Endothelial cell of umbilical vein (primary cell): ENCODE data around the gene PFKFB4. TPM values are rescaled to one million over a fixed set of nuclear protein-coding genes. Genes with fewer than 3 reads are reported as not detected.

ENCODE experiments used
- BruUV-seq: library from RNA; stranded (reverse); fragments of 400-500 nt; replicated peaks from 2 replicates; lab custom pipeline; 2021; lab: Mats Ljungman, UMichigan
- CTCF ChIA-PET: fragments of 300-600, 350-600 bp; sonication (Branson Sonifier 250); formaldehyde crosslinking; loops from one replicate; lab custom pipeline; 2021; ENCODE audit warnings: antibody characterized with exemption, inconsistent platforms; lab: Charles Lee
- POLR2A ChIA-PET: fragments of 300-600, 350-600 bp; sonication (Branson Sonifier 250); formaldehyde crosslinking; loops from one replicate; lab custom pipeline; 2021; ENCODE audit warnings: antibody characterized with exemption, inconsistent platforms; lab: Charles Lee
- DNase-seq: peaks from one replicate; pipeline ENCODE4 v3.0.0-alpha.2; 2011; ENCODE audit warnings: low read depth, low spot score
- FAIRE-seq: peaks from 2 replicates; lab custom pipeline; 2011; peaks lifted over from hg19 to GRCh38; lab: Jason Lieb, UNC
- H2AFZ ChIP-seq: 2 replicates; pipeline ENCODE4 v1.6.0; 2012; ENCODE audit warnings: low read depth, low read length, control low read depth, inconsistent platforms
- H3K27ac ChIP-seq: 2 replicates; pipeline ENCODE4 v1.5.1; 2011; ENCODE audit warnings: low read depth, mild to moderate bottlenecking, control low read depth, low read length, moderate library complexity; ENCODE audit not compliant: insufficient read depth
- H3K27me3 ChIP-seq, 2 experiments: 2 replicates each; pipeline versions ENCODE4 v1.6.0 to v1.6.1; 2011; ENCODE audit warnings: low read length in 2 of 2, mixed read lengths in 1 of 2; ENCODE audit not compliant: control insufficient read depth in 2 of 2, insufficient read depth in 2 of 2
- H3K36me3 ChIP-seq, 2 experiments: 2 replicates in 1 of 2; 3 replicates in 1 of 2; pipeline ENCODE4 v1.5.1; 2011; ENCODE audit warnings: low read length in 2 of 2, mild to moderate bottlenecking in 1 of 2, moderate library complexity in 1 of 2; ENCODE audit not compliant: control insufficient read depth in 2 of 2, insufficient read depth in 2 of 2; ENCODE audit errors: extremely low read depth in 1 of 2
- H3K4me1 ChIP-seq: 3 replicates; pipeline ENCODE4 v1.5.1; 2011; ENCODE audit warnings: mild to moderate bottlenecking, low read length; ENCODE audit not compliant: control insufficient read depth, insufficient read depth; ENCODE audit errors: extremely low read depth
- H3K4me2 ChIP-seq: 2 replicates; pipeline ENCODE4 v1.6.1; 2011; ENCODE audit warnings: low read length, control low read depth, mixed read lengths; ENCODE audit not compliant: insufficient read depth
- H3K4me3 ChIP-seq, 3 experiments: fragments of 200-600 bp in 1 of 3; sonication (generic), shearing (Covaris generic) in 1 of 3; replicated peaks in 1 of 3; 2 replicates each; pipeline ENCODE4 v1.5.1; 2011 to 2016; ENCODE audit warnings: control low read depth in 3 of 3, low read length in 3 of 3, mild to moderate bottlenecking in 2 of 3, inconsistent platforms in 1 of 3, low read depth in 1 of 3, moderate library complexity in 1 of 3; ENCODE audit not compliant: insufficient read depth in 1 of 3
- H3K79me2 ChIP-seq: 2 replicates; pipeline ENCODE4 v1.6.0; 2012; ENCODE audit warnings: low read length, inconsistent platforms; ENCODE audit not compliant: control insufficient read depth, insufficient read depth
- H3K9ac ChIP-seq: replicated peaks from 2 replicates; pipeline ENCODE3; 2011; ENCODE audit warnings: low read length, control low read depth; ENCODE audit not compliant: insufficient read depth; ENCODE audit errors: extremely low read depth
- H3K9me1 ChIP-seq: replicated peaks from 3 replicates; pipeline ENCODE4 v1.6.0; 2011; ENCODE audit warnings: mild to moderate bottlenecking, low read length; ENCODE audit not compliant: control insufficient read depth, insufficient read depth; ENCODE audit errors: extremely low read depth
- H3K9me3 ChIP-seq: replicated peaks from 2 replicates; pipeline ENCODE4 v1.5.1; 2012; ENCODE audit warnings: low read length, inconsistent platforms; ENCODE audit not compliant: control insufficient read depth, insufficient read depth
- H4K20me1 ChIP-seq: replicated peaks from 2 replicates; pipeline ENCODE3; 2011; ENCODE audit warnings: mild to moderate bottlenecking, low read length; ENCODE audit not compliant: control insufficient read depth, insufficient read depth; ENCODE audit errors: extremely low read depth
- EZH2 ChIP-seq: IDR thresholded peaks from 2 replicates; pipeline ENCODE4 v1.6.1; 2012; ENCODE audit warnings: borderline replicate concordance, low read depth, mild to moderate bottlenecking, moderate library complexity, low read length, inconsistent platforms; ENCODE audit not compliant: severe bottlenecking
- FOS ChIP-seq: IDR thresholded peaks from 2 replicates; pipeline ENCODE4 v1.6.1; 2011; ENCODE audit warnings: mild to moderate bottlenecking, low read length, moderate library complexity, borderline replicate concordance; ENCODE audit not compliant: insufficient read depth
- GATA2 ChIP-seq: IDR thresholded peaks from 2 replicates; pipeline ENCODE4 v1.7.0; 2011; ENCODE audit warnings: low read depth, mild to moderate bottlenecking, moderate library complexity, mixed read lengths, low read length; ENCODE audit not compliant: insufficient read length, insufficient read depth
- JUN ChIP-seq: IDR thresholded peaks from 2 replicates; pipeline ENCODE4 v1.6.1; 2011; ENCODE audit warnings: borderline replicate concordance, low read depth; ENCODE audit not compliant: insufficient read length, insufficient read depth
- MYC ChIP-seq: IDR thresholded peaks from one replicate; pipeline ENCODE4 v1.6.1; 2011; ENCODE audit warnings: mild to moderate bottlenecking, low read depth, low read length
- POLR2A ChIP-seq: IDR thresholded peaks from 2 replicates; pipeline ENCODE4 v1.6.1; 2012; ENCODE audit warnings: low read depth, mild to moderate bottlenecking, control low read depth, low read length
- POLR2AphosphoS5 ChIP-seq: IDR thresholded peaks from 2 replicates; pipeline ENCODE4 v1.6.1; 2012; ENCODE audit warnings: low read depth, mild to moderate bottlenecking, control low read depth, low read length, moderate library complexity; ENCODE audit not compliant: insufficient read depth
- dilution Hi-C: fragments of 300-500 bp; cut with MboI; formaldehyde crosslinking; loops from one replicate; pipeline ENCODE4 v1.15.0; 2019; ENCODE audit warnings: low sequenced_read_pairs; ENCODE audit not compliant: extremely low pct_ligation_motif_present
- intact Hi-C: fragments of 100-400 bp; cut with micrococcal nuclease; formaldehyde crosslinking; loops from one replicate; pipeline ENCODE4 v1.10.0; 2022
- polyA plus RNA-seq, 4 experiments: library from polyadenylated mRNA; depleted of rRNA in 3 of 4; stranded (reverse) in 3 of 4; unstranded in 1 of 4; fragments of >200 nt; gene quantifications; 2 replicates each; pipeline versions ENCODE4 v1.2.1 to v1.2.3, GENCODE V29; 2011 to 2012; ENCODE audit warnings: missing spikeins in 1 of 4
- total RNA-seq: library from RNA; stranded (reverse); gene quantifications from 2 replicates; pipeline ENCODE4 v1.2.3, GENCODE V29; 2021
- TF ChIP-seq, protein P1 (sequence below), 2 donors: IDR thresholded peaks; 1 replicate in 1 of 2; 2 replicates in 1 of 2; pipeline ENCODE4 v1.5.1; 2011; ENCODE audit warnings: low read length in 2 of 2, mild to moderate bottlenecking in 2 of 2, moderate library complexity in 2 of 2, control low read depth in 1 of 2, inconsistent platforms in 1 of 2, low read depth in 1 of 2; ENCODE audit not compliant: insufficient read depth in 1 of 2; ENCODE audit errors: extremely low read depth in 1 of 2
- TF ChIP-seq, protein P2 (sequence below): IDR thresholded peaks from 2 replicates; pipeline ENCODE4 v1.6.1; 2011; ENCODE audit not compliant: insufficient read depth, insufficient read length

PFKFB4 gene
- total and polyA plus RNA-seq, 2 donors (not counting 3 experiments of a cell fraction or from before 2014, with no cell fraction given): 4.0 to 4.2 TPM

DNA sequence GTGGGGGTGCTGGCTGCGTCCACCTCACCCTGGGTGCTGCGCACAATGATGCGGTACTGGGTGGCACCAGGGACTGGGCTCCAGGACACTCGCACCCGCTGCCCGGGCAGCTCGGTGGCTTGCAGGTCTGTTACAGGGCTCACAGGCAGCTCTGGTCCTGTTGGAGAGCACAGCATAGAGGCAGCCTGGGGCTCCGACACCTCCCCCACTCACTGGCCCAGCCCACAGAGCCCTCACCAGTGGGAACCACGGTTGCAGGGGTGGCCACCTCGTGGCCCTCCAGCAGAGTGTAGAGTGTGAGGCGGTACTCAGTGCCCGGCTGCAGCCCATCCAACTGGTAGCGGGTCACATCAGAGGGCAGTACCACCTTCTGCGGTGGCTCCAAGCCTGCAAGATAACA lies 34.8 kb upstream of the PFKFB4 start:
- H4K20me1 ChIP-seq: no peaks in the 10 kb centered on the region
- DNase-seq (no peak), FAIRE-seq (no peak)
- no peak overlapping the region for H3K4me3 ChIP-seq
- no peak overlapping the region for H3K27ac ChIP-seq
- POLR2A ChIA-PET: no interaction called here
- H3K9me3 ChIP-seq: no peaks in the 10 kb centered on the region
- dilution Hi-C loops (no loop called here), intact Hi-C loops (no loop called here)
- H2AFZ ChIP-seq: no peak overlapping the region
- CTCF ChIA-PET: no interaction called here
- no peak overlapping the region for H3K9ac ChIP-seq
- no peaks in the 10 kb centered on the region for H3K9me1 ChIP-seq
- no peak for TF ChIP-seq POLR2AphosphoS5
- TF ChIP-seq EZH2: no peak
- TF ChIP-seq POLR2A: no peak
- TF ChIP-seq FOS: no peak
- TF ChIP-seq, protein P1, sequence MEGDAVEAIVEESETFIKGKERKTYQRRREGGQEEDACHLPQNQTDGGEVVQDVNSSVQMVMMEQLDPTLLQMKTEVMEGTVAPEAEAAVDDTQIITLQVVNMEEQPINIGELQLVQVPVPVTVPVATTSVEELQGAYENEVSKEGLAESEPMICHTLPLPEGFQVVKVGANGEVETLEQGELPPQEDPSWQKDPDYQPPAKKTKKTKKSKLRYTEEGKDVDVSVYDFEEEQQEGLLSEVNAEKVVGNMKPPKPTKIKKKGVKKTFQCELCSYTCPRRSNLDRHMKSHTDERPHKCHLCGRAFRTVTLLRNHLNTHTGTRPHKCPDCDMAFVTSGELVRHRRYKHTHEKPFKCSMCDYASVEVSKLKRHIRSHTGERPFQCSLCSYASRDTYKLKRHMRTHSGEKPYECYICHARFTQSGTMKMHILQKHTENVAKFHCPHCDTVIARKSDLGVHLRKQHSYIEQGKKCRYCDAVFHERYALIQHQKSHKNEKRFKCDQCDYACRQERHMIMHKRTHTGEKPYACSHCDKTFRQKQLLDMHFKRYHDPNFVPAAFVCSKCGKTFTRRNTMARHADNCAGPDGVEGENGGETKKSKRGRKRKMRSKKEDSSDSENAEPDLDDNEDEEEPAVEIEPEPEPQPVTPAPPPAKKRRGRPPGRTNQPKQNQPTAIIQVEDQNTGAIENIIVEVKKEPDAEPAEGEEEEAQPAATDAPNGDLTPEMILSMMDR (IDR thresholded peaks at IDR 0.05; ENCODE audit: extremely low read depth in 1 of 2, insufficient read depth in 1 of 2, low read depth in 1 of 2, low read length in 2 of 2): no peak
- no peak for TF ChIP-seq MYC
- TF ChIP-seq GATA2: no peak
- TF ChIP-seq, protein P2, sequence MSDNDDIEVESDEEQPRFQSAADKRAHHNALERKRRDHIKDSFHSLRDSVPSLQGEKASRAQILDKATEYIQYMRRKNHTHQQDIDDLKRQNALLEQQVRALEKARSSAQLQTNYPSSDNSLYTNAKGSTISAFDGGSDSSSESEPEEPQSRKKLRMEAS: no peak
- no peak for TF ChIP-seq JUN
- BruUV-seq: no TSS peak
- peaks cover 9 to 11% of the 10 kb centered on the region in 2 experiments for H3K27me3 ChIP-seq
- H3K36me3 ChIP-seq: no peaks in the 10 kb centered on the region
- peaks cover 6% of the 10 kb centered on the region for H3K4me1 ChIP-seq
- H3K79me2 ChIP-seq: no peaks in the 10 kb centered on the region
- H3K4me2 ChIP-seq: no peak overlapping the region
